Uterus (tissue), 4 donors: ENCODE results near the gene CCNA1. TPM values are rescaled to one million over a fixed set of nuclear protein-coding genes. Genes with fewer than 3 reads are reported as not detected.

ENCODE experiments used
- DNase-seq, 2 donors: peaks; one replicate each; pipeline ENCODE4 v3.0.0-alpha.2; 2019 to 2020
- H3K27ac ChIP-seq, 2 donors: fragments of 200-600 bp; sonication (generic); 1 replicate in 1 of 2; 2 replicates in 1 of 2; pipeline ENCODE4 v1.5.1; 2016 to 2018
- H3K27me3 ChIP-seq, 2 donors: fragments of 200-600 bp; sonication (generic); one replicate each; pipeline ENCODE4 v1.5.1; 2018 to 2019; ENCODE audit warnings: control low read depth in 1 of 2
- H3K36me3 ChIP-seq, 2 donors: fragments of 200-600 bp; sonication (generic); one replicate each; pipeline ENCODE4 v1.5.1; 2019; ENCODE audit warnings: control low read depth in 1 of 2
- H3K4me1 ChIP-seq, 2 donors: fragments of 200-600 bp; sonication (generic); one replicate each; pipeline ENCODE4 v1.5.1; 2018 to 2019; ENCODE audit warnings: control low read depth in 1 of 2
- H3K4me3 ChIP-seq, 2 donors: fragments of 200-600 bp; sonication (generic); 1 replicate in 1 of 2; 2 replicates in 1 of 2; pipeline ENCODE4 v1.5.1; 2018 to 2019; ENCODE audit warnings: mild to moderate bottlenecking in 1 of 2
- H3K9me3 ChIP-seq, 2 donors: fragments of 200-600 bp; sonication (generic); one replicate each; pipeline ENCODE4 v1.5.1; 2019; ENCODE audit warnings: control low read depth in 1 of 2
- POLR2A ChIP-seq, 2 donors: fragments of 450-650 bp; IDR thresholded peaks; one replicate each; pipeline ENCODE4 v1.6.1; 2016; ENCODE audit warnings: antibody characterized with exemption in 2 of 2, mild to moderate bottlenecking in 1 of 2, moderate library complexity in 1 of 2
- intact Hi-C: fragments of 100-400 bp; cut with DNase I; formaldehyde crosslinking; loops from one replicate; pipeline ENCODE4 v1.15.1; 2023; ENCODE audit warnings: low total_unique reads
- total RNA-seq, 4 donors: library from RNA; depleted of rRNA in 3 of 4; stranded (reverse); fragments of >200 nt in 3 of 4; gene quantifications; one replicate each; pipeline versions ENCODE4 v1.1.0 to v1.2.4, GENCODE V29; 2014 to 2023
- TF ChIP-seq, protein P1 (sequence below), 4 experiments: fragments of 200-600 bp in 2 of 4; fragments of 450-650 bp in 2 of 4; sonication (generic) in 2 of 4; IDR thresholded peaks; one replicate each; pipeline ENCODE4 v1.5.1; 2016 to 2019; ENCODE audit warnings: antibody characterized with exemption in 4 of 4, mild to moderate bottlenecking in 2 of 4, moderate library complexity in 1 of 4
- donor health status: DM: yes; HTN: yes; CAD: no.

The CCNA1 gene
- total RNA-seq, 4 donors from 2014 or later: 1.9 to 2.5 TPM; not detected in 2

DNA sequence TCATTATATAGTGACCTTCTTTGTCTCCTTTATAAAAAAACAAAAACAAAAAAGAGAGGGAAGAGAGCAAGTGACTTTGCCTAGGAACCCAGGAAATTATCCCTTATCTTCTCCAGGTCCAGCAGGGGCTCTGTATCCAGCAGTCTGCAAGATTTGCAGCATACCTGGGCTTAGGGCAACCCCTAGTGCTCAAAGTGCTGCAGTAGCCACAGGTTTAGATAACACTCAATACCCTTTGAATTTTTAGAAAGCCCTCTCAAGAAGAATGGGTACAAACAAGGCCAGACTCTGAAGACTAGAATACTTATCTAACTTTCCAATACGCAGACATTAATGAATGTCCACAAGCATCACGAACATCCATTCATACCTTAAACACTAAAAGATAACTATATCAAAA lies 43.2 kb downstream of the CCNA1 start:
- no peak for TF ChIP-seq POLR2A (IDR thresholded peaks at IDR 0.05)
- TF ChIP-seq, protein P1, sequence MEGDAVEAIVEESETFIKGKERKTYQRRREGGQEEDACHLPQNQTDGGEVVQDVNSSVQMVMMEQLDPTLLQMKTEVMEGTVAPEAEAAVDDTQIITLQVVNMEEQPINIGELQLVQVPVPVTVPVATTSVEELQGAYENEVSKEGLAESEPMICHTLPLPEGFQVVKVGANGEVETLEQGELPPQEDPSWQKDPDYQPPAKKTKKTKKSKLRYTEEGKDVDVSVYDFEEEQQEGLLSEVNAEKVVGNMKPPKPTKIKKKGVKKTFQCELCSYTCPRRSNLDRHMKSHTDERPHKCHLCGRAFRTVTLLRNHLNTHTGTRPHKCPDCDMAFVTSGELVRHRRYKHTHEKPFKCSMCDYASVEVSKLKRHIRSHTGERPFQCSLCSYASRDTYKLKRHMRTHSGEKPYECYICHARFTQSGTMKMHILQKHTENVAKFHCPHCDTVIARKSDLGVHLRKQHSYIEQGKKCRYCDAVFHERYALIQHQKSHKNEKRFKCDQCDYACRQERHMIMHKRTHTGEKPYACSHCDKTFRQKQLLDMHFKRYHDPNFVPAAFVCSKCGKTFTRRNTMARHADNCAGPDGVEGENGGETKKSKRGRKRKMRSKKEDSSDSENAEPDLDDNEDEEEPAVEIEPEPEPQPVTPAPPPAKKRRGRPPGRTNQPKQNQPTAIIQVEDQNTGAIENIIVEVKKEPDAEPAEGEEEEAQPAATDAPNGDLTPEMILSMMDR (IDR thresholded peaks at IDR 0.05): no peak
- H3K27me3 ChIP-seq: no peaks in the 10 kb centered on the region
- intact Hi-C loops: no loop called here

DNA sequence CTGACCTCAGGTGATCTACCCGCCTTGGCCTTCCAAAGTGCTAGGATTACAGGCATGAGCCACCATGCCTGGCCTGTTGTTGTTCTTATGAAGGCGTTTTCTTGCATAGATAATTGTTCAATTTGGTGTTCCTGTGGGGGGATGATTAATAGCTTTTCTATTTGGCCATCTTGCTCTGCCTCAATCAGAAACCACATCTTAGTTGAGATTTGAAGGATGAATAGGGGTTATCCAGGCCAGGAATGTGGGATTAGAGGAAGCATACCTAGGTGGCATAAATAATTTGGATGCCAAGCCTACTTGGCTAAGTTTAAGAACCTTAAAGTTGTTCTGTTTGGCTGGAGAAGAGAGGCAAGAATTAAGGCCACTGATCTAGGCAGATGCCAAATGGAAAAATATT lies 44.4 kb downstream of the CCNA1 start:
- H3K9me3 ChIP-seq: no peaks in the 10 kb centered on the region
- intact Hi-C loops: no loop called here
- H3K27me3 ChIP-seq: no peaks in the 10 kb centered on the region
- TF ChIP-seq, protein P1 (IDR thresholded peaks at IDR 0.05): no peak
- TF ChIP-seq POLR2A (IDR thresholded peaks at IDR 0.05): no peak
- DNase-seq: no peak
- no peaks in the 10 kb centered on the region for H3K36me3 ChIP-seq
- no peak overlapping the region for H3K27ac ChIP-seq
- no peak overlapping the region for H3K4me3 ChIP-seq
- H3K4me1 ChIP-seq: no peaks in the 10 kb centered on the region

More for the DNA sequence above, 43.2 kb downstream of the CCNA1 start:
- no peak for DNase-seq
- no peaks in the 10 kb centered on the region for H3K4me1 ChIP-seq
- H3K9me3 ChIP-seq: no peaks in the 10 kb centered on the region
- H3K27ac ChIP-seq: no peak overlapping the region
- no peaks in the 10 kb centered on the region for H3K36me3 ChIP-seq
- no peak overlapping the region for H3K4me3 ChIP-seq

DNA sequence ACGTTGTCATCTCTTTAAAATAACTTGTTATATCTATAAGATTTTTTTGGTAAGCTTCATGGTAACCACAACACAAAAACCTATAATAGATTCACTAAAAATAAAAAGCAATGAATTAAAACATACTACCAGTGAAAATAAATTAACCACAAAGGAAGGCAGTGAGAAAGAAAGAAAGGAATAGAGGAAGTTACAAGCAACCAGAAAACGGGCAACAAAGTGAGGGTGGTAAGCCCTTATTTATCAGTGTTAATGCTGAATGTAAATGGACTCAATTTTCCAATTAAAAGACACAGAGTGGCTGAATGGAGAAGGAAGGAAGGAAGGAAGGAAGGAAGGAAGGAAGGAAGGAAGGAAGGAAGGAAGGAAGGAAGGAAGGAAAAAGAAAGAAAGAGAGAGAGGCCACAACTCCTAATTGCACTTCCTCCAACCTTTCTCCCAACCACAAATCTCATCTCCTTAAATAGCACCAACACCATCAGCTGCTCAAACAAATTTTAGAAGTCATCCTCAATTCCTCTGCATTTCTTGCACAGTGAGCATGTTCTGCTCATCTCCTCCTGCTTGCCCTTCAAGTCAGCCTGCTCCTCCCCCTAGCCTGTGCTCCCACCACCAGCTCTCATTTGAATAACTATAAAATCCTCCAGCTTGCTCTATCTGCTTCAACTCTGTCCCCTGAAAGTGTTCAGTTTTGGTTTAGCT lies 48.6 kb downstream of the CCNA1 start:
- intact Hi-C loops: no loop called here
- TF ChIP-seq, protein P1 (IDR thresholded peaks at IDR 0.05): no peak
- no peak for TF ChIP-seq POLR2A (IDR thresholded peaks at IDR 0.05)

DNA sequence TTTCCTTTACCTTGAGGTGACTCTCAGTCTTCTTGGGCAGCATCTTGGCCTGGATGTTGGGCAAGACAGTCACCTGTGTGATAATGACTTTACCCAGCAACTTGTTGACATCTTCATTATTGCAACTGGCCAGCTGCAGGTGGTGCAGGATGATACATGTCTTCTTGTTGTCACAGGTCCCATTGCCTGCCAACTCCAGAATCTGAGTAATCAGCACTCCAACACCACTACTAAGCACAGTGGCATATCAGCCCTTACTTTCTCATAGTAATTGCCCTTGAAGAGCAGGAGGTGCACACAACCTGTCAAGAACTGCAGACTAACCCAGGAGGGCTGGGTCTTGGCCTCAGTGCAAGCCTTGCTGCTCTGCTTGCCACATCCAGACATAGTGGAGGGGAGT lies 57.8 kb downstream of the CCNA1 start:
- H3K36me3 ChIP-seq: no peaks in the 10 kb centered on the region
- no peaks in the 10 kb centered on the region for H3K27me3 ChIP-seq
- H3K4me1 ChIP-seq: no peaks in the 10 kb centered on the region
- TF ChIP-seq POLR2A (IDR thresholded peaks at IDR 0.05): no peak
- TF ChIP-seq, protein P1 (IDR thresholded peaks at IDR 0.05): no peak
- no peaks in the 10 kb centered on the region for H3K9me3 ChIP-seq
- H3K4me3 ChIP-seq: no peak overlapping the region
- H3K27ac ChIP-seq: no peak overlapping the region
- DNase-seq: no peak
- intact Hi-C loops: no loop called here

More for the DNA sequence above, 48.6 kb downstream of the CCNA1 start:
- no peaks in the 10 kb centered on the region for H3K9me3 ChIP-seq
- no peak overlapping the region for H3K27ac ChIP-seq
- H3K36me3 ChIP-seq: no peaks in the 10 kb centered on the region
- no peak for DNase-seq
- H3K4me1 ChIP-seq: no peaks in the 10 kb centered on the region
- no peak overlapping the region for H3K4me3 ChIP-seq
- H3K27me3 ChIP-seq: no peaks in the 10 kb centered on the region

Other genes with a start within 250 kb of the CCNA1 start
- 1 to 10 TPM in 1 of 4 donors, not detected in 3; 1.4 TPM for gene SOHLH2, start 217.9 kb upstream of the CCNA1 start, total RNA-seq
- 1 to 10 TPM in 2 of 4 donors, under 1 TPM in 1, not detected in 1; 0.49 to 3.2 (median 1.5) TPM for gene CCDC169, start 134.7 kb upstream of the CCNA1 start, total RNA-seq
- 100 to 1,000 TPM in 3 of 4 donors, 10 to 100 TPM in 1; 45.6 to 297 (median 135) TPM for gene SPART, start 86.1 kb upstream of the CCNA1 start, total RNA-seq
- 10 to 100 TPM in 3 of 4 donors, 1 to 10 TPM in 1; 3.1 to 54.1 (median 33.0) TPM for gene SERTM1, start 241.5 kb downstream of the CCNA1 start, total RNA-seq